Measurements from ENCODE around the gene MPG.

DNA sequence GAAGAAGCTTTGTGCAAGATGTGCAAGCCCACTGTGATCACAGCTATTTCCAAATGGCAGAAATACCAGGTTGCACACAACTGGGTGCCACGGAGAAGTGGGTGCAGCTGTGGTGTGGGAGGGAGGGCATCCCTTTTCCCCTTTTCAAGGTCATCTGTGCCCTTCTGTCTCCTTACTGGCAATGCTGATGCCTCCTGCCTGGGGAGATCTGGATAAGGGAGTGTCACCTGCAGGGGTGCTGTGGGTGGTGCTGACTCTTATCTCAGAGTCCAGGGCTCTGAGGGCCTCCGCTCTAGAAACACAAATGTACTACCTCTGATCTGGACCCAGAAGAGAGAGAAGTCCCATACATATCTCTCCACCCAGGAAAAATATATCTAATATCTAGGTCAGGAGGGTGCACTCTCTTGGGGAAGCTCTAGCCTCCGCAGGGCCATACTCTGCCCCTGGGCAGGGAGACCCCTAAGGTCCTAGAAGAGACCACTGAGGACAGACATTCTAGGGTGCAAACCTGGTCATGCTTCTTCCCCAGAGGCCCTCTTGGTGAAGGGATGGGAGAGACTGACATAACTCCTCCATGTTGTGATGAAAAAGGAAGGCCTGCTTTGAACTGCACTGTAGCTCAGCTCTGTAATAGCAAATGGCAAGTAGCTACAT is 41.9 kb downstream of the MPG start:
- TF ChIP-seq, protein P1, sequence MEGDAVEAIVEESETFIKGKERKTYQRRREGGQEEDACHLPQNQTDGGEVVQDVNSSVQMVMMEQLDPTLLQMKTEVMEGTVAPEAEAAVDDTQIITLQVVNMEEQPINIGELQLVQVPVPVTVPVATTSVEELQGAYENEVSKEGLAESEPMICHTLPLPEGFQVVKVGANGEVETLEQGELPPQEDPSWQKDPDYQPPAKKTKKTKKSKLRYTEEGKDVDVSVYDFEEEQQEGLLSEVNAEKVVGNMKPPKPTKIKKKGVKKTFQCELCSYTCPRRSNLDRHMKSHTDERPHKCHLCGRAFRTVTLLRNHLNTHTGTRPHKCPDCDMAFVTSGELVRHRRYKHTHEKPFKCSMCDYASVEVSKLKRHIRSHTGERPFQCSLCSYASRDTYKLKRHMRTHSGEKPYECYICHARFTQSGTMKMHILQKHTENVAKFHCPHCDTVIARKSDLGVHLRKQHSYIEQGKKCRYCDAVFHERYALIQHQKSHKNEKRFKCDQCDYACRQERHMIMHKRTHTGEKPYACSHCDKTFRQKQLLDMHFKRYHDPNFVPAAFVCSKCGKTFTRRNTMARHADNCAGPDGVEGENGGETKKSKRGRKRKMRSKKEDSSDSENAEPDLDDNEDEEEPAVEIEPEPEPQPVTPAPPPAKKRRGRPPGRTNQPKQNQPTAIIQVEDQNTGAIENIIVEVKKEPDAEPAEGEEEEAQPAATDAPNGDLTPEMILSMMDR (IDR thresholded peaks at IDR 0.05) = no peak
- TF ChIP-seq, protein P2, sequence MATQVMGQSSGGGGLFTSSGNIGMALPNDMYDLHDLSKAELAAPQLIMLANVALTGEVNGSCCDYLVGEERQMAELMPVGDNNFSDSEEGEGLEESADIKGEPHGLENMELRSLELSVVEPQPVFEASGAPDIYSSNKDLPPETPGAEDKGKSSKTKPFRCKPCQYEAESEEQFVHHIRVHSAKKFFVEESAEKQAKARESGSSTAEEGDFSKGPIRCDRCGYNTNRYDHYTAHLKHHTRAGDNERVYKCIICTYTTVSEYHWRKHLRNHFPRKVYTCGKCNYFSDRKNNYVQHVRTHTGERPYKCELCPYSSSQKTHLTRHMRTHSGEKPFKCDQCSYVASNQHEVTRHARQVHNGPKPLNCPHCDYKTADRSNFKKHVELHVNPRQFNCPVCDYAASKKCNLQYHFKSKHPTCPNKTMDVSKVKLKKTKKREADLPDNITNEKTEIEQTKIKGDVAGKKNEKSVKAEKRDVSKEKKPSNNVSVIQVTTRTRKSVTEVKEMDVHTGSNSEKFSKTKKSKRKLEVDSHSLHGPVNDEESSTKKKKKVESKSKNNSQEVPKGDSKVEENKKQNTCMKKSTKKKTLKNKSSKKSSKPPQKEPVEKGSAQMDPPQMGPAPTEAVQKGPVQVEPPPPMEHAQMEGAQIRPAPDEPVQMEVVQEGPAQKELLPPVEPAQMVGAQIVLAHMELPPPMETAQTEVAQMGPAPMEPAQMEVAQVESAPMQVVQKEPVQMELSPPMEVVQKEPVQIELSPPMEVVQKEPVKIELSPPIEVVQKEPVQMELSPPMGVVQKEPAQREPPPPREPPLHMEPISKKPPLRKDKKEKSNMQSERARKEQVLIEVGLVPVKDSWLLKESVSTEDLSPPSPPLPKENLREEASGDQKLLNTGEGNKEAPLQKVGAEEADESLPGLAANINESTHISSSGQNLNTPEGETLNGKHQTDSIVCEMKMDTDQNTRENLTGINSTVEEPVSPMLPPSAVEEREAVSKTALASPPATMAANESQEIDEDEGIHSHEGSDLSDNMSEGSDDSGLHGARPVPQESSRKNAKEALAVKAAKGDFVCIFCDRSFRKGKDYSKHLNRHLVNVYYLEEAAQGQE (IDR thresholded peaks at IDR 0.05) = no peak
- TF ChIP-seq JUNB (IDR thresholded peaks at IDR 0.05) (no peak), POLR2AphosphoS2 (conservative IDR thresholded peaks at IDR 0.05; ENCODE audit: low read length) (no peak), POLR2A (IDR thresholded peaks at IDR 0.05; ENCODE audit: low read length) (no peak), CEBPB (IDR thresholded peaks at IDR 0.05) (no peak), CBX2 (IDR thresholded peaks at IDR 0.05; ENCODE audit: borderline replicate concordance, low read depth) (no peak), MAFK (IDR thresholded peaks at IDR 0.05; ENCODE audit: partially characterized antibody) (no peak), SREBF2 (IDR thresholded peaks at IDR 0.05) (no peak), MYC (IDR thresholded peaks at IDR 0.05; ENCODE audit: borderline replicate concordance, low read length) (no peak), HOXB5 (CRISPR knock-in tag; IDR thresholded peaks at IDR 0.05) (no peak), USF2 (IDR thresholded peaks at IDR 0.05) (no peak)
- TF ChIP-seq, protein P3, sequence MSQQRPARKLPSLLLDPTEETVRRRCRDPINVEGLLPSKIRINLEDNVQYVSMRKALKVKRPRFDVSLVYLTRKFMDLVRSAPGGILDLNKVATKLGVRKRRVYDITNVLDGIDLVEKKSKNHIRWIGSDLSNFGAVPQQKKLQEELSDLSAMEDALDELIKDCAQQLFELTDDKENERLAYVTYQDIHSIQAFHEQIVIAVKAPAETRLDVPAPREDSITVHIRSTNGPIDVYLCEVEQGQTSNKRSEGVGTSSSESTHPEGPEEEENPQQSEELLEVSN (IDR thresholded peaks at IDR 0.05; ENCODE audit: borderline replicate concordance, low read depth) = no peak
